ENCODE results near the gene ZKSCAN1.

Gene ZKSCAN1

GRCh38 chr7:100071018-100071723 lies 55.8 kb downstream of the ZKSCAN1 start:
- TF ChIP-seq MYC (IDR thresholded peaks at IDR 0.05; ENCODE audit: low read depth, low read length) = no peak
- no peak for TF ChIP-seq CTCF (IDR thresholded peaks at IDR 0.05; ENCODE audit: low read depth, low read length)
- no peak for TF ChIP-seq POLR2A (IDR thresholded peaks at IDR 0.05; ENCODE audit: extremely low read depth, insufficient read length)
- no peak for TF ChIP-seq MAX (IDR thresholded peaks at IDR 0.05; ENCODE audit: low read depth, low read length)
- DNase-seq (ENCODE audit: low read depth) = no peak
- no peak overlapping the region for H3K4me3 ChIP-seq (ENCODE audit: low read depth, low read length)

GRCh38 chr7:100072462-100072861 lies 57.1 kb downstream of the ZKSCAN1 start:
- no peak overlapping the region for H3K4me3 ChIP-seq (ENCODE audit: low read depth, low read length)
- DNase-seq (ENCODE audit: low read depth) = no peak
- no peak for TF ChIP-seq CTCF (IDR thresholded peaks at IDR 0.05; ENCODE audit: low read depth, low read length)
- no peak for TF ChIP-seq MAX (IDR thresholded peaks at IDR 0.05; ENCODE audit: low read depth, low read length)
- TF ChIP-seq POLR2A (IDR thresholded peaks at IDR 0.05; ENCODE audit: extremely low read depth, insufficient read length) = no peak
- no peak for TF ChIP-seq MYC (IDR thresholded peaks at IDR 0.05; ENCODE audit: low read depth, low read length)

- no peak for DNase-seq (ENCODE audit: low read depth)
- no peak overlapping the region for H3K4me3 ChIP-seq (ENCODE audit: low read depth, low read length)
- TF ChIP-seq POLR2A (IDR thresholded peaks at IDR 0.05; ENCODE audit: extremely low read depth, insufficient read length) (no peak), CTCF (IDR thresholded peaks at IDR 0.05; ENCODE audit: low read depth, low read length) (no peak), MYC (IDR thresholded peaks at IDR 0.05; ENCODE audit: low read depth, low read length) (no peak), MAX (IDR thresholded peaks at IDR 0.05; ENCODE audit: low read depth, low read length) (no peak)
These were observed 59.4 kb downstream of the ZKSCAN1 start for GRCh38 chr7:100074841-100075240.

GRCh38 chr7:100075418-100075817 lies 60.0 kb downstream of the ZKSCAN1 start:
- H3K4me3 ChIP-seq (ENCODE audit: low read depth, low read length) = no peak overlapping the region
- no peak for DNase-seq (ENCODE audit: low read depth)
- TF ChIP-seq MAX (IDR thresholded peaks at IDR 0.05; ENCODE audit: low read depth, low read length) (no peak), POLR2A (IDR thresholded peaks at IDR 0.05; ENCODE audit: extremely low read depth, insufficient read length) (no peak)

GRCh38 chr7:100077205-100077604 lies 61.8 kb downstream of the ZKSCAN1 start:
- H3K4me3 ChIP-seq (ENCODE audit: low read depth, low read length) = no peak overlapping the region
- no peak for TF ChIP-seq POLR2A (IDR thresholded peaks at IDR 0.05; ENCODE audit: extremely low read depth, insufficient read length)
- no peak for TF ChIP-seq MYC (IDR thresholded peaks at IDR 0.05; ENCODE audit: low read depth, low read length)
- no peak for TF ChIP-seq CTCF (IDR thresholded peaks at IDR 0.05; ENCODE audit: low read depth, low read length)
- DNase-seq (ENCODE audit: low read depth) = no peak

GRCh38 chr7:100079024-100079560 lies 63.7 kb downstream of the ZKSCAN1 start:
- no peak overlapping the region for H3K4me3 ChIP-seq (ENCODE audit: low read depth, low read length)
- no peak for DNase-seq (ENCODE audit: low read depth)
- no peak for TF ChIP-seq CTCF (IDR thresholded peaks at IDR 0.05; ENCODE audit: low read depth, low read length)

All from NB4 (cell line).